Esophagus muscularis mucosa (tissue), 4 donors: ENCODE results near the gene CCDC183. TPM values are rescaled to one million over a fixed set of nuclear protein-coding genes. Genes with fewer than 3 reads are reported as not detected.
"Not testable (repeated sequence)": the region's sequence is repeated elsewhere in the genome, so short reads cannot be mapped to it uniquely, and the experiment has no call there.

Experiments
- DNase-seq: peaks from one replicate; pipeline ENCODE4 v3.0.0-alpha.2; 2017; ENCODE audit errors: extremely low spot score
- H3K27ac ChIP-seq, 4 donors: fragments of 200-600 bp; sonication (generic); replicated peaks in 1 of 4; 1 replicate in 3 of 4; 2 replicates in 1 of 4; pipeline ENCODE4 v1.5.1; 2016 to 2019; ENCODE audit warnings: mild to moderate bottlenecking in 1 of 4
- H3K27me3 ChIP-seq, 4 donors: fragments of 200-600 bp; sonication (generic); one replicate each; pipeline versions ENCODE4 v1.5.1 to v1.6.0; 2016 to 2019
- H3K36me3 ChIP-seq, 4 donors: fragments of 200-600 bp; sonication (generic); one replicate each; pipeline ENCODE4 v1.5.1; 2016 to 2019
- H3K4me1 ChIP-seq, 4 donors: fragments of 200-600 bp; sonication (generic); one replicate each; pipeline ENCODE4 v1.5.1; 2016 to 2019
- H3K4me3 ChIP-seq, 4 donors: fragments of 200-600 bp; sonication (generic); 1 replicate in 2 of 4; 2 replicates in 2 of 4; pipeline ENCODE4 v1.5.1; 2016 to 2019; ENCODE audit warnings: mild to moderate bottlenecking in 4 of 4, moderate library complexity in 1 of 4
- H3K9me3 ChIP-seq, 4 donors: fragments of 200-600 bp; sonication (generic); 1 replicate in 3 of 4; 2 replicates in 1 of 4; pipeline ENCODE4 v1.5.1; 2016 to 2019
- CTCF ChIP-seq, 3 experiments: fragments of 200-600 bp in 2 of 3; fragments of 450-650 bp in 1 of 3; sonication (generic) in 2 of 3; IDR thresholded peaks; one replicate each; pipeline ENCODE4 v1.5.1; 2017 to 2019; ENCODE audit warnings: antibody characterized with exemption in 3 of 3, mild to moderate bottlenecking in 2 of 3, moderate library complexity in 1 of 3
- EP300 ChIP-seq: sonication (generic); formaldehyde crosslinking; IDR thresholded peaks from one replicate; pipeline ENCODE4 v1.6.1; 2017; ENCODE audit warnings: antibody characterized with exemption
- POLR2A ChIP-seq: fragments of 450-650 bp; IDR thresholded peaks from one replicate; pipeline ENCODE4 v1.6.1; 2017; ENCODE audit warnings: antibody characterized with exemption, moderate library complexity, mild to moderate bottlenecking, low read depth
- POLR2AphosphoS5 ChIP-seq, 2 donors: sonication (generic); formaldehyde crosslinking; IDR thresholded peaks; one replicate each; pipeline ENCODE4 v1.6.1; 2017; ENCODE audit warnings: antibody characterized with exemption in 2 of 2
- WGBS: methylation state at CpG from one replicate; pipeline ENCODE4 v1.1.5; 2018; 5-methylcytosine and 5-hydroxymethylcytosine counted together
- intact Hi-C: fragments of 100-400 bp; cut with DNase I; formaldehyde crosslinking; loops from one replicate; pipeline ENCODE4 v1.15.1; 2023
- total RNA-seq, 4 donors: library from RNA; depleted of rRNA; stranded (reverse); fragments of >200 nt; gene quantifications; one replicate each; pipeline versions ENCODE4 v1.1.0 to v1.2.1, GENCODE V29; 2016

Gene CCDC183
- total RNA-seq, 4 donors from 2014 or later, result 0.33 to 2.5 (median 1.4) TPM

GRCh38 chr9:136793086-136793946 lies 2.8 kb upstream of the CCDC183 start:
- H3K27me3 ChIP-seq, result peaks cover 0 to 24% (median 15%) of the 10 kb centered on the region in 4 donors
- 84% methylated on average over 17 of the region's 17 CpGs for WGBS
- no peak overlapping the region for H3K27ac ChIP-seq
- no peak for DNase-seq
- no peak overlapping the region for H3K4me3 ChIP-seq
- H3K4me1 ChIP-seq, result peaks cover 19 to 32% (median 25%) of the 10 kb centered on the region in 4 donors
- TF ChIP-seq CTCF (IDR thresholded peaks at IDR 0.05) (no peak), EP300 (no peak), POLR2AphosphoS5 (IDR thresholded peaks at IDR 0.05) (no peak), POLR2A (no peak)
- intact Hi-C loops, result no loop called here
- peaks cover 0 to 22% (median 15%) of the 10 kb centered on the region in 4 donors for H3K36me3 ChIP-seq
- no peaks in the 10 kb centered on the region for H3K9me3 ChIP-seq

GRCh38 chr9:136794281-136794999 lies 1.7 kb upstream of the CCDC183 start:
- Histone ChIP-seq H3K27me3 (peaks cover 2 to 36% (median 25%) of the 10 kb centered on the region in 4 donors), H3K27ac (no peak overlapping the region), H3K4me1 (peaks cover 20 to 38% (median 27%) of the 10 kb centered on the region in 4 donors), H3K36me3 (peaks cover 0 to 22% (median 15%) of the 10 kb centered on the region in 4 donors), H3K4me3 (no peak overlapping the region), H3K9me3 (no peaks in the 10 kb centered on the region)
- TF ChIP-seq CTCF (IDR thresholded peaks at IDR 0.05), result no peak
- no peak for TF ChIP-seq POLR2AphosphoS5 (IDR thresholded peaks at IDR 0.05)
- no peak for TF ChIP-seq EP300
- TF ChIP-seq POLR2A, result no peak
- WGBS, result 91% methylated on average over 13 of the region's 14 CpGs
- no peak for DNase-seq
- intact Hi-C loops, result no loop called here

- TF ChIP-seq POLR2A (no peak), POLR2AphosphoS5 (IDR thresholded peaks at IDR 0.05) (no peak), CTCF (IDR thresholded peaks at IDR 0.05) (no peak)
- Histone ChIP-seq H3K27me3 (peaks cover 6 to 41% (median 31%) of the 10 kb centered on the region in 4 donors), H3K4me3 (no peak overlapping the region), H3K27ac (no peak overlapping the region), H3K36me3 (peaks cover 0 to 22% (median 15%) of the 10 kb centered on the region in 4 donors), H3K4me1 (peaks cover 24 to 40% (median 30%) of the 10 kb centered on the region in 4 donors), H3K9me3 (no peaks in the 10 kb centered on the region)
- 83% methylated on average over 6 of the region's 6 CpGs for whole genome bisulfite sequencing
- intact Hi-C loops, result no loop called here
- DNase-seq, result no peak
These were observed 1.2 kb upstream of the CCDC183 start for GRCh38 chr9:136795000-136795348.

- H3K9me3 ChIP-seq, H3K4me3 ChIP-seq, intact Hi-C loops, H3K27ac ChIP-seq, DNase-seq: not testable (repeated sequence)
- WGBS, result 9% methylated on average over 10 of the region's 10 CpGs
- Histone ChIP-seq H3K36me3 (peaks cover 0 to 22% (median 15%) of the 10 kb centered on the region in 4 donors), H3K27me3 (peaks cover 6 to 60% (median 49%) of the 10 kb centered on the region in 4 donors), H3K4me1 (peaks cover 28 to 44% (median 33%) of the 10 kb centered on the region in 4 donors)
These were observed 723 bp downstream of the CCDC183 start for GRCh38 chr9:136796775-136797347.

GRCh38 chr9:136798708-136799078 lies 2.6 kb downstream of the CCDC183 start:
- WGBS, result 72% methylated on average over 3 of the region's 6 CpGs
- H3K4me3 ChIP-seq, result no peak overlapping the region
- intact Hi-C loops, result no loop called here
- no peak for DNase-seq
- peaks cover 21 to 32% (median 23%) of the 10 kb centered on the region in 4 donors for H3K4me1 ChIP-seq
- peaks cover 0 to 8% (median 4%) of the 10 kb centered on the region in 4 donors for H3K36me3 ChIP-seq
- TF ChIP-seq EP300, result no peak
- no peak for TF ChIP-seq POLR2AphosphoS5 (IDR thresholded peaks at IDR 0.05)
- TF ChIP-seq CTCF (IDR thresholded peaks at IDR 0.05), result no peak
- TF ChIP-seq POLR2A, result no peak
- H3K27ac ChIP-seq, result no peak overlapping the region
- peaks cover 6 to 72% (median 52%) of the 10 kb centered on the region in 4 donors for H3K27me3 ChIP-seq
- H3K9me3 ChIP-seq, result no peaks in the 10 kb centered on the region
